Vagina (tissue), 2 donors: ENCODE data around the gene PROB1. TPM values are rescaled to one million over a fixed set of nuclear protein-coding genes. Genes with fewer than 3 reads are reported as not detected.

Source experiments
- DNase-seq, 2 donors: peaks; one replicate each; pipeline ENCODE4 v3.0.0-alpha.2; 2017; ENCODE audit errors: extremely low spot score in 2 of 2
- H3K27ac ChIP-seq: fragments of 200-600 bp; sonication (generic); one replicate; pipeline ENCODE4 v1.5.1; 2019
- H3K27me3 ChIP-seq: fragments of 200-600 bp; sonication (generic); one replicate; pipeline ENCODE4 v1.5.1; 2019
- H3K36me3 ChIP-seq, 2 donors: fragments of 200-600 bp; sonication (generic); one replicate each; pipeline ENCODE4 v1.5.1; 2017 to 2019
- H3K4me1 ChIP-seq: fragments of 200-600 bp; sonication (generic); one replicate; pipeline ENCODE4 v1.5.1; 2019
- H3K4me3 ChIP-seq, 2 donors: fragments of 200-600 bp; sonication (generic); 1 replicate in 1 of 2; 2 replicates in 1 of 2; pipeline ENCODE4 v1.5.1; 2016 to 2019
- H3K9me3 ChIP-seq: fragments of 200-600 bp; sonication (generic); one replicate; pipeline ENCODE4 v1.5.1; 2019
- CTCF ChIP-seq, 3 experiments: fragments of 450-650 bp in 2 of 3; fragments of 200-600 bp in 1 of 3; sonication (generic) in 1 of 3; IDR thresholded peaks; one replicate each; pipeline ENCODE4 v1.5.1; 2017 to 2019; ENCODE audit warnings: antibody characterized with exemption in 3 of 3, mild to moderate bottlenecking in 2 of 3, moderate library complexity in 2 of 3
- POLR2A ChIP-seq, 2 donors: fragments of 450-650 bp; IDR thresholded peaks; one replicate each; pipeline ENCODE4 v1.6.1; 2017; ENCODE audit warnings: antibody characterized with exemption in 2 of 2, mild to moderate bottlenecking in 2 of 2, moderate library complexity in 2 of 2
- POLR2AphosphoS5 ChIP-seq, 2 donors: sonication (generic); formaldehyde crosslinking; IDR thresholded peaks; one replicate each; pipeline ENCODE4 v1.9.0; 2017; ENCODE audit warnings: antibody characterized with exemption in 2 of 2, mild to moderate bottlenecking in 2 of 2, low read depth in 1 of 2; ENCODE audit not compliant: insufficient read depth in 1 of 2
- intact Hi-C: fragments of 100-400 bp; cut with DNase I; formaldehyde crosslinking; loops from one replicate; pipeline ENCODE4 v1.15.1; 2023
- total RNA-seq: library from RNA; depleted of rRNA; stranded (reverse); fragments of >200 nt; gene quantifications from one replicate; pipeline ENCODE4 v1.2.3, GENCODE V29; 2016

PROB1 gene
- total RNA-seq, 1 donor from 2014 or later, result 2.5 TPM

- intact Hi-C loops, result no loop called here
- no peak for TF ChIP-seq POLR2A (IDR thresholded peaks at IDR 0.05)
- no peak for TF ChIP-seq CTCF (IDR thresholded peaks at IDR 0.05)
- no peak for TF ChIP-seq POLR2AphosphoS5 (IDR thresholded peaks at IDR 0.05; ENCODE audit: insufficient read depth in 1 of 2, low read depth in 1 of 2)
- H3K36me3 ChIP-seq, result peaks cover 0 to 5% of the 10 kb centered on the region in 2 donors
- H3K9me3 ChIP-seq, result no peaks in the 10 kb centered on the region
- H3K27me3 ChIP-seq, result no peaks in the 10 kb centered on the region
- no peak overlapping the region for H3K27ac ChIP-seq
- peaks cover 51% of the 10 kb centered on the region for H3K4me1 ChIP-seq
- H3K4me3 ChIP-seq, result no peak overlapping the region
- DNase-seq, result no peak
These were observed 50.7 kb downstream of the PROB1 start for GRCh38 chr5:139344177-139344576.

GRCh38 chr5:139343476-139343875, 51.4 kb downstream of the PROB1 start:
- Histone ChIP-seq H3K4me1 (peaks cover 48% of the 10 kb centered on the region), H3K27ac (no peak overlapping the region), H3K4me3 (peak overlapping the region in 1 of 2 donors; percentile 1), H3K9me3 (no peaks in the 10 kb centered on the region), H3K36me3 (peaks cover 0 to 5% of the 10 kb centered on the region in 2 donors), H3K27me3 (no peaks in the 10 kb centered on the region)
- intact Hi-C loops, result no loop called here
- TF ChIP-seq POLR2AphosphoS5 (IDR thresholded peaks at IDR 0.05; ENCODE audit: insufficient read depth in 1 of 2, low read depth in 1 of 2) (no peak), POLR2A (IDR thresholded peaks at IDR 0.05) (no peak), CTCF (IDR thresholded peaks at IDR 0.05) (no peak)
- DNase-seq, result no peak

- H3K27ac ChIP-seq, result peak overlapping the region; percentile 100
- peaks cover 0 to 5% of the 10 kb centered on the region in 2 donors for H3K36me3 ChIP-seq
- peak overlapping the region; percentile 87 to 96 for H3K4me3 ChIP-seq
- peaks cover 44% of the 10 kb centered on the region for H3K4me1 ChIP-seq
- H3K9me3 ChIP-seq, result no peaks in the 10 kb centered on the region
- DNase-seq, result no peak
- intact Hi-C loops, result no loop called here
- H3K27me3 ChIP-seq, result no peaks in the 10 kb centered on the region
- TF ChIP-seq POLR2AphosphoS5 (IDR thresholded peaks at IDR 0.05; ENCODE audit: insufficient read depth in 1 of 2, low read depth in 1 of 2) (no peak), POLR2A (IDR thresholded peaks at IDR 0.05) (no peak), CTCF (IDR thresholded peaks at IDR 0.05) (no peak)
These were observed 52.5 kb downstream of the PROB1 start for GRCh38 chr5:139342423-139342723.

- TF ChIP-seq CTCF (IDR thresholded peaks at IDR 0.05) (peak; percentile 51 to 73 (median 72)), POLR2AphosphoS5 (IDR thresholded peaks at IDR 0.05; ENCODE audit: insufficient read depth in 1 of 2, low read depth in 1 of 2) (peak; percentile 85 to 98), POLR2A (IDR thresholded peaks at IDR 0.05) (peak in 1 of 2 donors; percentile 89)
- Histone ChIP-seq H3K27me3 (no peaks in the 10 kb centered on the region), H3K9me3 (no peaks in the 10 kb centered on the region), H3K4me3 (peak within 1 kb of the TSS; percentile 87 to 96), H3K36me3 (peaks cover 0 to 5% of the 10 kb centered on the region in 2 donors), H3K27ac (peak within 1 kb of the TSS; percentile 100), H3K4me1 (peaks cover 43% of the 10 kb centered on the region)
- DNase-seq, result peak; percentile 95 to 98
- intact Hi-C loops, result no loop called here
These were observed 53.0 kb downstream of the PROB1 start, which contains the start of gene PAIP2 for GRCh38 chr5:139341689-139342422. Gene PAIP2, plus strand, starts transcription at chr5:139341854. Its CDS starts 21,931 bp downstream, at chr5:139363785.

GRCh38 chr5:139341187-139341688, 53.7 kb downstream of the PROB1 start:
- intact Hi-C loops, result no loop called here
- TF ChIP-seq POLR2A (IDR thresholded peaks at IDR 0.05), result no peak
- H3K27me3 ChIP-seq, result no peaks in the 10 kb centered on the region
- H3K27ac ChIP-seq, result peak overlapping the region; percentile 100
- peaks cover 0 to 5% of the 10 kb centered on the region in 2 donors for H3K36me3 ChIP-seq
- DNase-seq, result no peak
- peaks cover 37% of the 10 kb centered on the region for H3K4me1 ChIP-seq
- H3K4me3 ChIP-seq, result peak overlapping the region; percentile 87 to 96
- H3K9me3 ChIP-seq, result no peaks in the 10 kb centered on the region

Other genes starting within 250 kb of the PROB1 start
- 35.6 TPM for gene SIL1, start 196.7 kb downstream of the PROB1 start, total RNA-seq
- gene MATR3, start 101.4 kb downstream of the PROB1 start, total RNA-seq, result 126 TPM
- 66.0 TPM for gene PAIP2, start 53.2 kb downstream of the PROB1 start, total RNA-seq
- not detected for gene SLC23A1, start 11.8 kb downstream of the PROB1 start, total RNA-seq
- not detected for gene MZB1, start 5.2 kb downstream of the PROB1 start, total RNA-seq
- gene SPATA24, start 9.0 kb upstream of the PROB1 start, total RNA-seq, result 12.3 TPM
- gene DNAJC18, start 44.4 kb upstream of the PROB1 start, total RNA-seq, result 7.6 TPM
- gene ECSCR, start 67.6 kb upstream of the PROB1 start, total RNA-seq, result 37.1 TPM
- gene SMIM33, start 75.9 kb upstream of the PROB1 start, total RNA-seq, result not detected
- gene STING1, start 87.7 kb upstream of the PROB1 start, total RNA-seq, result 103 TPM
- gene UBE2D2, start 166.2 kb upstream of the PROB1 start, total RNA-seq, result 57.5 TPM